Mucosa of descending colon (tissue), 3 donors: ENCODE data around the gene SEL1L3. TPM values are rescaled to one million over a fixed set of nuclear protein-coding genes. Genes with fewer than 3 reads are reported as not detected.
A peak's percentile ranks its signal among the peaks of the same experiment; 100 is the strongest.
"Not testable (repeated sequence)": the region's sequence is repeated elsewhere in the genome, so short reads cannot be mapped to it uniquely, and the experiment has no call there.

Experiments used
- ATAC-seq: fragments of 200-7000 bp; cut with Tn5 transposase; one replicate; pipeline ENCODE4 v1.9.1; 2020; ENCODE audit warnings: mild to moderate bottlenecking, moderate library complexity
- DNase-seq, 3 donors: peaks; one replicate each; pipeline ENCODE4 v3.0.0-alpha.2; 2020
- H3K36me3 ChIP-seq: fragments of 200-600 bp; one replicate; pipeline ENCODE4 v1.8.0; 2021; ENCODE audit warnings: low read depth, mild to moderate bottlenecking
- H3K4me1 ChIP-seq: fragments of 200-600 bp; one replicate; pipeline ENCODE4 v1.8.0; 2021; ENCODE audit warnings: low read depth, mild to moderate bottlenecking
- H3K4me3 ChIP-seq: fragments of 200-600 bp; one replicate; pipeline ENCODE4 v1.8.0; 2021; ENCODE audit warnings: mild to moderate bottlenecking
- H3K9me3 ChIP-seq: fragments of 200-600 bp; one replicate; pipeline ENCODE4 v1.8.0; 2021; ENCODE audit warnings: mild to moderate bottlenecking
- intact Hi-C, 2 donors: fragments of 100-400 bp; cut with DNase I in 1 of 2; cut with micrococcal nuclease in 1 of 2; formaldehyde crosslinking; loops; one replicate each; pipeline versions ENCODE4 v1.11.0 to v1.11.1; 2022; cut with DNase I, micrococcal nuclease
- long read RNA-seq, 2 donors: library from polyadenylated mRNA; unstranded; transcript quantifications; one replicate each; pipeline ENCODE4 v2.0.0, GENCODE V29; 2019 to 2021
- total RNA-seq, 3 donors: library from RNA; stranded (reverse); fragmentation: NEBNext Ultra II Directional in 2 of 3; extraction: Animal tissue kit (Norgen Biotek cat#: 25700) in 2 of 3; gene quantifications; one replicate each; pipeline versions ENCODE4 v1.2.1 to v1.2.4, GENCODE V29; 2021 to 2023
- TF ChIP-seq, protein P1 (sequence below): fragments of 200-600 bp; IDR thresholded peaks from one replicate; pipeline ENCODE4 v1.8.0; 2022; ENCODE audit warnings: antibody characterized with exemption, mild to moderate bottlenecking
- donor health status: DM: no; HTN: no; CAD: no; lungs with moderate emphysema.
- donor health status: DM: no; HTN: no; CAD: no.
- donor health status: DM: no; HTN: yes; CAD: no.

Gene SEL1L3
- total RNA-seq: 100 to 1,000 TPM in 1 of 3 donors, 10 to 100 TPM in 2; 51.7 to 104 (median 98.3) TPM
- long read RNA-seq, donor 1, full-length matches to known transcripts: 43 of 52 reads
- long read RNA-seq, donor 1, partial matches to known transcripts: 6 of 52 reads
- long read RNA-seq, donor 1, other reads (novel, unspliced or antisense): 3 of 52 reads
- long read RNA-seq, donor 2, full-length matches to known transcripts: 6 of 21 reads
- long read RNA-seq, donor 2, partial matches to known transcripts: 14 of 21 reads
- long read RNA-seq, donor 2, other reads (novel, unspliced or antisense): 1 of 21 reads

DNA sequence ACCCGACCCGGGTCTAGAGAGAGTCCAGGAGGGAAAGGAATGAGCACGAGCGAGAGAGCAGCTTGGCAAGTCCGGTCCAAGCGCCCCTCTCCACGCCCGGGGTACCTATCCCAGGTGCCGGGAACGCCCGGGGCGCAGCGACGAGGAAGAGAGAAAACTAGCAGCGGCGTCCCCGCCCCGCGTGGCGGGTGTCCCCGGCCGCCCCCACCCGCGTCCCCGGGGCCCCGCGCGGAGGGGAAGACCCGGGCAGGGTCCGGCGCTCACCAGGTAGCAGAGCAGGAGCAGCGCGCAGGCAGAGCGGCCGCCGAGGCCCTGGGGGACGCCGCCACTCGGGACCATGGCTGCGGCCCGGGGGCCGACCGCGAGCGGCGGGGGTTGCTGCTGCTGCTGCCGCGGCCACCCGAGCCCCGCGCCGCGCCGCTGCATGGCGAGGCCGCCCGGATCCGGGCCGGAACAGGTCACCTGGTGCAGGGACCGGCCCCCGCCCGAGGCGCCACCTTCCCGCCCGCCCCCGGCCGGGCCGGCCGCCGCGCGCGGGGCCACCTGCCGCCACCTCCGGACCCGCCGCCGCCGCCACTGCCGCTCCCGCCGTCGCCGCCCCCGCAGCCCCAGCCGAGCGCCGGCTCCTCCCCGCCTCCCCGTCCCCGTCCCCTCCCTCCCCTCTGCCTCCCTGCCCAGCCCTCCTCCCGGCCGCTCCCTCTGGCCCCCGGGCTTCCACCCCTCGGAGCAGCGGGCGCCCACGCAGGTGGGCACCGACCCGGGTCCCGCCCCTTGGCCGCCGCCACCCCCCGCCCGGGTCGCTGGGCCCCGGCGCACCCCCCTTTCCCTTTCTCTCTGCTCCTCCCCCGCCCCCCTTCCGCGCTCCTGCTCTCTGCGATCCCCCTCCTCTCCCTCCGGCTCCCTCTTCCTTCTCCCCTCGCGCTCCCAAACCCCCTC, at the start of gene SEL1L3:
Gene SEL1L3 (minus strand): TSS at position 578 of the 936 bp plus-strand sequence. CDS start 152 bp downstream, at position 426.
- TF ChIP-seq, protein P1, sequence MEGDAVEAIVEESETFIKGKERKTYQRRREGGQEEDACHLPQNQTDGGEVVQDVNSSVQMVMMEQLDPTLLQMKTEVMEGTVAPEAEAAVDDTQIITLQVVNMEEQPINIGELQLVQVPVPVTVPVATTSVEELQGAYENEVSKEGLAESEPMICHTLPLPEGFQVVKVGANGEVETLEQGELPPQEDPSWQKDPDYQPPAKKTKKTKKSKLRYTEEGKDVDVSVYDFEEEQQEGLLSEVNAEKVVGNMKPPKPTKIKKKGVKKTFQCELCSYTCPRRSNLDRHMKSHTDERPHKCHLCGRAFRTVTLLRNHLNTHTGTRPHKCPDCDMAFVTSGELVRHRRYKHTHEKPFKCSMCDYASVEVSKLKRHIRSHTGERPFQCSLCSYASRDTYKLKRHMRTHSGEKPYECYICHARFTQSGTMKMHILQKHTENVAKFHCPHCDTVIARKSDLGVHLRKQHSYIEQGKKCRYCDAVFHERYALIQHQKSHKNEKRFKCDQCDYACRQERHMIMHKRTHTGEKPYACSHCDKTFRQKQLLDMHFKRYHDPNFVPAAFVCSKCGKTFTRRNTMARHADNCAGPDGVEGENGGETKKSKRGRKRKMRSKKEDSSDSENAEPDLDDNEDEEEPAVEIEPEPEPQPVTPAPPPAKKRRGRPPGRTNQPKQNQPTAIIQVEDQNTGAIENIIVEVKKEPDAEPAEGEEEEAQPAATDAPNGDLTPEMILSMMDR: no peak
- Histone ChIP-seq H3K36me3 (no peaks in the 10 kb centered on the region), H3K4me3 (peak within 1 kb of the TSS; percentile 83), H3K4me1 (peaks cover 29% of the 10 kb centered on the region), H3K9me3 (no peaks in the 10 kb centered on the region)
- intact Hi-C loops: no loop called here
- ATAC-seq: peak; percentile 60
- DNase-seq: peak; percentile 67 to 88 (median 86)

DNA sequence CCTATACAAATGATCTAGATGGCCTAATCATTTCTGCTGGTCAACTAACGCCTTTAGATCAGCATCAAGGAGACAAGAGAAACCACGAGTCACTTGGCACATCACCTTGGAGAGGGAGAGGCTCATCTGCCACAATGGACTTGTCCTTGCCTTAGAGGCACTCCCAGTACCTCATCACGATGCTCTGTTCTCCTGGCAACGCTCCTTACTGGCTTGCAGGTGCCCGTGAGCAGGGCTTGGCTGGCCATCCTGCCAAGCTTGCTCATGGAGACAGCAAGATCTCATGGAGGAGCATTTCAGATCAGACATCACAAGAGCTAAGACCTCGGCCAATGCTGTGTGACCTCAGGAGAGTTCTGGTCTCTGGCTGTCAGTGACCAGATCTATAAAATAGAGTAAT, 48.6 kb upstream of the SEL1L3 start:
- intact Hi-C loops: no loop called here
- TF ChIP-seq, protein P1: no peak
- Histone ChIP-seq H3K9me3 (no peaks in the 10 kb centered on the region), H3K4me1 (peaks cover 20% of the 10 kb centered on the region), H3K36me3 (no peaks in the 10 kb centered on the region), H3K4me3 (no peak overlapping the region)
- DNase-seq (no peak), ATAC-seq (no peak)

DNA sequence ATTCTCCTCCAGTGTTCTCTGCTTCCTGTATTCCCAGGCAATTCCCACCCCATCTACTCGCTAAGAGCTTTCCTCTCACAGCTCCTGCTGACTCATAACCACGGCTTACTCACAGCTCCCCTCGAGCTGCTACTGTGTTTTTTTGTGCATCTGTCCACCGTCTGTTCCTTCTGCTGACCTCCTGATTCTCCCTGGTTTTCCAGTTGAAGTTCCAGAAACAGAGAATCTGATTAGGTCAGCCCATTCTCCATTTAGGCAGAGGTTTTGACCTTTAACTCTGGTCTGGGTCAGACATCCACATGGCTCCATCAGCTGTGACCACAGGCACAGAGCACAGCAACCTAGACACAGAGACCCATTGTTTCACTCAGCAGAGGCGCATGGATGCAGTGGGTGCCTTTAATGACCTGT, 45.7 kb upstream of the SEL1L3 start:
- TF ChIP-seq, protein P1: no peak
- no peaks in the 10 kb centered on the region for H3K9me3 ChIP-seq
- intact Hi-C loops: no loop called here
- DNase-seq: no peak
- no peak for ATAC-seq
- H3K4me1 ChIP-seq: peaks cover 6% of the 10 kb centered on the region
- no peak overlapping the region for H3K4me3 ChIP-seq
- H3K36me3 ChIP-seq: no peaks in the 10 kb centered on the region

DNA sequence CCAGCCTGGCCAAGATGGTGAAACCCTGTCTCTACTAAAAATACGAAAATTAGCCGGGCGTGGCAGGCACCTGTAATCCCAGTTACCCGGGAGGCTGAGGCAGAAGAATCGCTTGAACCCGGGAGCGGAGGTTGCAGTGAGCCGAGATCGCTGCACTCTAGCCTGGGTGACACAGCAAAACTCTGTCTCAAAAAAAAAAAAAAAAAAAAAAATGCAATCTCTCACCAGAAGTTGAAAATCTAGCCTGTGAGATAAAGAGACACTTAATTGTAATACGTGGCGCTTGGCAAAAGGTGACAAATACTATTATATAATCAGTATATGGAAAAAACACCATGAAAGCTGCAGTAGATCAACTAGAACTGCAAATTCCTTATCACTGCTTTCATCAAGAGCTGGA, 43.3 kb upstream of the SEL1L3 start:
- DNase-seq, intact Hi-C loops, H3K9me3 ChIP-seq, H3K4me1 ChIP-seq, H3K4me3 ChIP-seq, H3K36me3 ChIP-seq, ATAC-seq: not testable (repeated sequence)

DNA sequence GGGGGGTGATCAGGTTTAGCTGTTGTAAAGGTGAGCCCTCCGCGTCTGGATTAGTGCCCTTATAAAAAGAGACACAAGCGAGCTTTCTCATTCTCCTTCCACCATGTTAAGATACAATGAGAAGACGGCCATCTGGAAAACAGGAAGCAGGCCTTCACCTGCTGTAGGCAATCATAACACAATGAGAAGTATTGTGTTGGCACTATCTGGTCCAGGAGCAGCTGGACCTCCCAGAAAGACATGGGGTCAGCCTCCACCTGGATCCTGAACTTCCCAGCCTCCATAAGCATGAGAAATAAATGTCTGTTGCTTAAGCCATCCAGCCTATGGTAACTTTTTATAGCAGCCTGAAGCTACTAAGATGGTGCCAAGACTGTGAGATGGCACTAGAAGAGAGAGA, 42.6 kb upstream of the SEL1L3 start:
- Histone ChIP-seq H3K36me3 (no peaks in the 10 kb centered on the region), H3K9me3 (no peaks in the 10 kb centered on the region), H3K4me1 (no peaks in the 10 kb centered on the region), H3K4me3 (no peak overlapping the region)
- intact Hi-C loops: no loop called here
- DNase-seq (no peak), ATAC-seq (no peak)
- TF ChIP-seq, protein P1: no peak

DNA sequence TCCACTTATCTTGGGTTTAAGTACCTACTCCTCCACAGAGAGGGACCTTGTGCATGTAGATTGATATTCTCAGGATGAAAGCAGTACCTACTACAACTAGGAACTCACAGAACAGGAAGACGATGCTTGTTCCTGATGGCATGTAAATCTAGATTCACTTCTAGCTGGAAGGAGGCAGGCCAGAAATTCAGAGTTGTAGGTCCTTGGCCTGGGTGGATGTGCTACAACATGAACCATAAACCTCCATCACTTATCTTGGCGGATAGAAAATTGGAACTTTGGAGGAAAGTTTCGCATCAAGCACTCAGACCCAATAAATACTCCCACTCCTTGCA, 41.9 kb upstream of the SEL1L3 start:
- no peak overlapping the region for H3K4me3 ChIP-seq
- no peaks in the 10 kb centered on the region for H3K36me3 ChIP-seq
- H3K9me3 ChIP-seq: no peaks in the 10 kb centered on the region
- no peaks in the 10 kb centered on the region for H3K4me1 ChIP-seq
- ATAC-seq (peak; percentile 22), DNase-seq (no peak)
- TF ChIP-seq, protein P1: no peak
- intact Hi-C loops: no loop called here
